Upper lobe of right lung (tissue), 1 donor: Measurements from ENCODE around the gene CHMP1A. TPM values are rescaled to one million over a fixed set of nuclear protein-coding genes. Genes with fewer than 3 reads are reported as not detected.
"Not testable (repeated sequence)": the region's sequence is repeated elsewhere in the genome, so short reads cannot be mapped to it uniquely, and the experiment has no call there.

Experiments
- ATAC-seq: fragments of 200-7000 bp; cut with Tn5 transposase; one replicate; pipeline ENCODE4 v1.9.1; 2020; ENCODE audit warnings: mild to moderate bottlenecking, moderate library complexity
- DNase-seq: peaks from one replicate; pipeline ENCODE4 v3.0.0-alpha.2; 2020
- H3K27ac ChIP-seq: fragments of 200-600 bp; one replicate; pipeline ENCODE4 v1.8.0; 2022
- H3K27me3 ChIP-seq: fragments of 200-600 bp; one replicate; pipeline ENCODE4 v1.8.0; 2022; ENCODE audit warnings: mild to moderate bottlenecking
- H3K36me3 ChIP-seq: fragments of 200-600 bp; one replicate; pipeline ENCODE4 v1.8.0; 2022
- H3K4me1 ChIP-seq: fragments of 200-600 bp; one replicate; pipeline ENCODE4 v1.8.0; 2022
- H3K4me3 ChIP-seq: fragments of 200-600 bp; one replicate; pipeline ENCODE4 v1.8.0; 2022; ENCODE audit warnings: mild to moderate bottlenecking
- H3K9me3 ChIP-seq: fragments of 200-600 bp; one replicate; pipeline ENCODE4 v1.8.0; 2022
- CTCF ChIP-seq: fragments of 200-600 bp; IDR thresholded peaks from one replicate; pipeline ENCODE4 v1.8.0; 2022; ENCODE audit warnings: antibody characterized with exemption
- intact Hi-C: fragments of 100-400 bp; cut with DNase I; formaldehyde crosslinking; loops from one replicate; pipeline ENCODE4 v1.11.0; 2022
- total RNA-seq: library from RNA; stranded (reverse); fragmentation: NEBNext Ultra II Directional; extraction: Animal tissue kit (Norgen Biotek cat#: 25700); gene quantifications from one replicate; pipeline ENCODE4 v1.2.1, GENCODE V29; 2021
- donor health status: DM: no; HTN: yes; CAD: no; lungs with severe emphysema.

The CHMP1A gene
- total RNA-seq, 1 donor from 2014 or later: 74.0 TPM

GRCh38 chr16:89693931-89694783 lies 36.6 kb upstream of the CHMP1A start:
- Histone ChIP-seq H3K27ac (no peak overlapping the region), H3K4me3 (no peak overlapping the region), H3K27me3 (no peaks in the 10 kb centered on the region), H3K9me3 (no peaks in the 10 kb centered on the region), H3K36me3 (peaks cover 20% of the 10 kb centered on the region), H3K4me1 (no peaks in the 10 kb centered on the region)
- no peak for DNase-seq
- intact Hi-C loops: no loop called here
- no peak for TF ChIP-seq CTCF
- no peak for ATAC-seq

GRCh38 chr16:89693289-89693731 lies 35.8 kb upstream of the CHMP1A start:
- no peak overlapping the region for H3K27ac ChIP-seq
- no peaks in the 10 kb centered on the region for H3K4me1 ChIP-seq
- DNase-seq (no peak), ATAC-seq (no peak)
- intact Hi-C loops: no loop called here
- no peaks in the 10 kb centered on the region for H3K9me3 ChIP-seq
- TF ChIP-seq CTCF: no peak
- peaks cover 23% of the 10 kb centered on the region for H3K36me3 ChIP-seq
- no peak overlapping the region for H3K4me3 ChIP-seq
- H3K27me3 ChIP-seq: no peaks in the 10 kb centered on the region

- no peak for TF ChIP-seq CTCF
- H3K27me3 ChIP-seq: no peaks in the 10 kb centered on the region
- no peak for ATAC-seq
- no peak overlapping the region for H3K4me3 ChIP-seq
- H3K9me3 ChIP-seq: no peaks in the 10 kb centered on the region
- intact Hi-C loops: no loop called here
- peaks cover 23% of the 10 kb centered on the region for H3K36me3 ChIP-seq
- no peak for DNase-seq
- no peak overlapping the region for H3K27ac ChIP-seq
- H3K4me1 ChIP-seq: peaks cover 7% of the 10 kb centered on the region
Measured at GRCh38 chr16:89691986-89692569, 34.6 kb upstream of the CHMP1A start.

- Histone ChIP-seq H3K36me3 (peaks cover 23% of the 10 kb centered on the region), H3K4me1 (peaks cover 7% of the 10 kb centered on the region), H3K4me3 (no peak overlapping the region), H3K9me3 (no peaks in the 10 kb centered on the region), H3K27ac (no peak overlapping the region), H3K27me3 (no peaks in the 10 kb centered on the region)
- DNase-seq (no peak), ATAC-seq (no peak)
- intact Hi-C loops: no loop called here
- no peak for TF ChIP-seq CTCF
Measured at GRCh38 chr16:89691231-89691985, 33.9 kb upstream of the CHMP1A start.

- no peaks in the 10 kb centered on the region for H3K27me3 ChIP-seq
- intact Hi-C loops: no loop called here
- TF ChIP-seq CTCF: no peak
- H3K9me3 ChIP-seq: no peaks in the 10 kb centered on the region
- no peak overlapping the region for H3K27ac ChIP-seq
- ATAC-seq: no peak
- no peak for DNase-seq
- no peak overlapping the region for H3K4me3 ChIP-seq
- peaks cover 23% of the 10 kb centered on the region for H3K36me3 ChIP-seq
- H3K4me1 ChIP-seq: peaks cover 7% of the 10 kb centered on the region
Measured at GRCh38 chr16:89690392-89690901, 32.9 kb upstream of the CHMP1A start.

GRCh38 chr16:89689621-89690020 lies 32.1 kb upstream of the CHMP1A start:
- intact Hi-C loops, H3K9me3 ChIP-seq, DNase-seq, H3K4me1 ChIP-seq, H3K27ac ChIP-seq, ATAC-seq, H3K27me3 ChIP-seq, H3K4me3 ChIP-seq: not testable (repeated sequence)
- H3K36me3 ChIP-seq: peaks cover 23% of the 10 kb centered on the region
